ENCODE measurements around the gene DDX25.
"Not testable (repeated sequence)": the region's sequence is repeated elsewhere in the genome, so short reads cannot be mapped to it uniquely, and the experiment has no call there.

The DDX25 gene

DNA sequence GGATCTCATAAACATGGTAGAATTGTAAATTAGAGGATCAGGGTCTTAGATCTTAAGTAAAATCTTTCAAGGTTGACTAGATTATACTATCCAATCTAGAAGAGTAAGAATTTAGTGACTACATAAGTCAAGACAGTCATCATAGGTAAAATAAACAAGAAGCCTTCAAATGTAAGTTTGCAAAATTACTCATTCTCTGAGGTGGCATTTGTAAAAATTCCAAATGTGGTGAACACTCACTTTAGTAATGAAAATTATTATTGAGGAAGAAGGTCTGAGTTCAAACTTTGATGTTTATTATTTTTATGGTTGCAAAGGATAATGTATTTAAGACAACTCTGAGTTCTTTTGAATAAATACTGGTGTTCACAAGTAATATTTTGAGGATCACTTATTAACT is 12.2 kb upstream of the DDX25 start:
- TF ChIP-seq, protein P1, sequence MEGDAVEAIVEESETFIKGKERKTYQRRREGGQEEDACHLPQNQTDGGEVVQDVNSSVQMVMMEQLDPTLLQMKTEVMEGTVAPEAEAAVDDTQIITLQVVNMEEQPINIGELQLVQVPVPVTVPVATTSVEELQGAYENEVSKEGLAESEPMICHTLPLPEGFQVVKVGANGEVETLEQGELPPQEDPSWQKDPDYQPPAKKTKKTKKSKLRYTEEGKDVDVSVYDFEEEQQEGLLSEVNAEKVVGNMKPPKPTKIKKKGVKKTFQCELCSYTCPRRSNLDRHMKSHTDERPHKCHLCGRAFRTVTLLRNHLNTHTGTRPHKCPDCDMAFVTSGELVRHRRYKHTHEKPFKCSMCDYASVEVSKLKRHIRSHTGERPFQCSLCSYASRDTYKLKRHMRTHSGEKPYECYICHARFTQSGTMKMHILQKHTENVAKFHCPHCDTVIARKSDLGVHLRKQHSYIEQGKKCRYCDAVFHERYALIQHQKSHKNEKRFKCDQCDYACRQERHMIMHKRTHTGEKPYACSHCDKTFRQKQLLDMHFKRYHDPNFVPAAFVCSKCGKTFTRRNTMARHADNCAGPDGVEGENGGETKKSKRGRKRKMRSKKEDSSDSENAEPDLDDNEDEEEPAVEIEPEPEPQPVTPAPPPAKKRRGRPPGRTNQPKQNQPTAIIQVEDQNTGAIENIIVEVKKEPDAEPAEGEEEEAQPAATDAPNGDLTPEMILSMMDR (IDR thresholded peaks at IDR 0.05; ENCODE audit: low read depth, low read length), result no peak
- DNase-seq (ENCODE audit: extremely low read depth, low read depth), result no peak

DNA sequence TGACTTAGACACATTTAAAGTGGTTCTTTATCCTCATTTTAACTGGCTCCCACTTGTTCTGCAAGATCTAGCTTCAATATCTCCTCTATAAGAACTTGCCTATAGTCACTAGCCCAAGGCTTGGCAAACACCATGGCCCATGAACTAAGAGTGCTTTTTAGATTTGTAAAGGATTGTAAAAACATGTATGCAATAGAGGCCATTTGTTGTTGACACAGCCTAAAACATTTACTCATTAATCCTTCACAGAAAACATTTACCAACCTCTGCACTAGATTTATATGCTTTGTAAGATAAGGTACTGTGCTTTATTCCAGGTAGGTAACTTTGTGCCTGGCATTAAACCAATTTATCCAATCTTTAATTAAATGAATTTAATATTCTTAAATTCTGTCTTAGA is 11.3 kb upstream of the DDX25 start:
- no peak for DNase-seq (ENCODE audit: extremely low read depth, low read depth)
- TF ChIP-seq, protein P1 (IDR thresholded peaks at IDR 0.05; ENCODE audit: low read depth, low read length), result no peak

DNA sequence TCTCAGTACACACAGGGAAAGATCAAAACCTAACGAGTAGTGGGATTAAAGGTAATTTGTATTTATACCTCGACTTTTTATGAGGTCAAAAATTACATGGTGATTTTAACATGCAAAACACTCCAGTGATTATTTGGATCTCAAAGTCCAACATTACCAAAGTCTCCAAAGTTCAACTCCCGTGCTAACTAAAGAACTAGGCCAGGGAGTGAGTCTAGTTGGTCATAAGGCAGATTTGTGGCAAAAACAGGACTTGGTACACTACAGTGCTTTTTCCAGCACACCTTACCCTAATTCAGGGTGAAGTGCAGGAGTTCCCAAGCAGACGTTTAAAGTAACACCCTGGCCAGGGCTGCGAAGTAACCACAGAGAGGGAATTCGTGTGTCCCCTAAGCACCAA is 2.4 kb upstream of the DDX25 start:
- TF ChIP-seq, protein P1 (IDR thresholded peaks at IDR 0.05; ENCODE audit: low read depth, low read length), result no peak
- DNase-seq (ENCODE audit: extremely low read depth, low read depth), result no peak

DNA sequence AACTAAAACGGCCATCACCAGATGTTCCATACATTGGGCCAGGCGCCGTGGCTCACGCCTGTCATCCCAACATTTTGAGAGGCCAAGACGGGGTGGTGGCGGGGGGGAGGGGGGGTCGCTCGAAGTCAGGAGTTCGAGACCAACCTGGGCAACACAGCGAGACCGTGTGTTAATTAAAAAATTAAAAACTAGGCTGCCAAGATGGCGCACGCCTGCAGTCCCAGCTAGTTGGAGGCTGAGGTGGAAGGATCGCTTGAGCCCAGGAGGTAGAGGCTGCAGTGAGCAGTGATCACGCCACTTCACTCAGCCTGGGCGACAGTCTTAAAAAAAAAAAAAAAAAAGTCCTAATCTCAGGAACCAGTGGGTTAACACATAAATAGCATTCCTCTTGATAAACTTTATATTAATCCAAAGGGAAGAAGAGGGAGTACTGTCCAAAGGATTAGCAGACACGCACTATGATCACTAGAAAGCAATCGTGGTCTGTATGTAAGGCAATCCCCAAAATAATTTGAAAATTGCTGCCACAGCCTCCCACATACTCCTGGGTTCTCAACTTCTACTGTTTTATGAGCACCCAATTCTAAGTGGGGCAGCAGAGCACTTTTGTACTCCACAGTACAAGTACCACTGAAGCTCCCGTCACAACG is 1.9 kb upstream of the DDX25 start:
- DNase-seq (ENCODE audit: extremely low read depth, low read depth), result no peak

DNA sequence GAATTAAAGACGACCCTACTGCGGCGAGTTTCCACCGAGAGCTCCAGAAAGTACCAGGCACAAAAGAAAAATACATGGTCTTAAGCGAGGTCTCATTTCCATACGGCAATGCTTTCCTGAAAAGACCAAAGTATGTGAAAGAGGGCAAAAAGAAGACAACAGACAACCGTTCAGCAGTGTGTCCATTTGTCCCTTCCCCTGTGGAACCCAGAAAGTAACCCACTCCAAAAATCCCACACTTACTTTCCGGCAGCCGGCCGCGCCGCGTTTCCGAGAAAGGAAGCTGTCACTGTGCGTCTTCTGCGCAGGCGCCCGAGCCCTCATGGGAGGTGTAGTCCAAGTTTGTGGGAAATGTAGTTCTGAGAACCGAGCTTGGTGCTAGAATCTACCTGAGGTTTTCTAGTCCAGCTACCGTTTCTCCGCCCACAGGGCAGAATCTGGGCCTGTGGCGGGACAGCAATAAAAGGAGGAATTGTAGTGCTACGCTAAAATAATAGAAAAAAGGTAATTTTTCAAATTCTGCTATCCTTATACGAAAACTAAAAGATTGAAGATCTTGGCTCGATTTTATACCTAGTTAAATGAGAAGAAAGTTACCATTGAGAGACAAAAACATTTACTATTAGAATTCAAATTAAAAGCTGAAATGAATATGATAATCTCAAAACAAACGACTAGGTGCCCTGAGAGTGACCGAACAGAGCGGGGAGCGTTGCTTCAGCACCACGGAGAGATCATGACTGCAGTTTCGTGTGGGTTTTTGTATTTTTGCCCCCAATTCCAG is 1.2 kb upstream of the DDX25 start, which contains the start of gene PUS3:
Gene PUS3, minus strand, starts transcription at position 280 of the 784 bp plus-strand sequence. CDS start 6,922 bp downstream, outside the sequence.
- DNase-seq (ENCODE audit: extremely low read depth, low read depth), result peak; percentile 29

More for the DNA sequence above, 1.9 kb upstream of the DDX25 start:
- TF ChIP-seq, protein P1 (IDR thresholded peaks at IDR 0.05; ENCODE audit: low read depth, low read length), result no peak

DNA sequence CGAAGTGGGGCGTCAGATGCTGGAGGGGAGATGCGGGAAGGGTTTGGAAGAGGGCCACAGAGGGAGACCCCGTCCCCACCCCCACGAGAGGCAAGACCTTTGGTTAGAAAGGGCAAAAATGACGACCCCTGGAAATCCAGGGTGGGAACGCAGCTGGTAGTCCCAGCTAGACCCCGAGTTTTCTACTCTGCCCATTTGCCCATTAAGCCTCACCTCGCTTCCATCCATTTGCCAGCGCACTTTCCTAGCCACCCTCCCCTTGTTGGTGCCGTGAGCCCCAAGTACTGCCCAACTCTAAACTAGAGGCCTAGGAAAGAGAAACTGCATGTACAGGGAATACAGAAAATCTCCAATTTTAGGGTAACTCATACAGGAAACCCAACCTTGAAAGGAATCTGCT is 370 bp downstream of the DDX25 start:
- TF ChIP-seq, protein P1 (IDR thresholded peaks at IDR 0.05; ENCODE audit: low read depth, low read length), result no peak
- no peak for DNase-seq (ENCODE audit: extremely low read depth, low read depth)

More for the DNA sequence above, 1.2 kb upstream of the DDX25 start, which contains the start of gene PUS3:
- TF ChIP-seq, protein P1 (IDR thresholded peaks at IDR 0.05; ENCODE audit: low read depth, low read length), result no peak

DNA sequence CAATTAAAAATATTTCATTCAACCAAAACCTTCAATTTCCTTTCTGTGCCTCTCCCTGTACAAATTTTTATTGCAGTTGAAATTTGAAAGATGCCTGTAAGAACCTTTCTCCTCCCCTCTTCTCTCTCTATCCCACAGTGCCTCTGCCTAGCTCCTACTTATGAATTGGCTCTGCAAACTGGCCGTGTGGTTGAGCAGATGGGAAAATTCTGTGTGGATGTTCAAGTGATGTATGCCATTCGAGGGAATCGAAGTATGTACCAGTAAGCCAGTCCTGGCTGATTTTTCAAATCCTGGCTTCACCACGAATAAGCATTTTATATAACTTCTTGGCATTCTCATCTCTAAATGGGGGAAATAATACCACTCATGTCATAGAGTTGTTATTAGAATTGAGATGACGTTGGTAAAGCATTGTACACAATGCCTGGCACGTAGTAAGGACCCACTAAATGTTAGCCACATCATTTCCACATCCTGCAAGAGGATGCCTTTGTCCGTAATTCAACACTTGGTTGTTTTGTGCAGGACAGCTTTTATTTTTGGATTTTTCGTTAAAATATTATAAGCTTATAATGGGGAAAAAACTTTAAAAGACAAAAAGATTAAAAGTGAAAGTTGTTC is 6.0 kb downstream of the DDX25 start:
- TF ChIP-seq, protein P1 (IDR thresholded peaks at IDR 0.05; ENCODE audit: low read depth, low read length), result no peak
- DNase-seq (ENCODE audit: extremely low read depth, low read depth), result no peak

DNA sequence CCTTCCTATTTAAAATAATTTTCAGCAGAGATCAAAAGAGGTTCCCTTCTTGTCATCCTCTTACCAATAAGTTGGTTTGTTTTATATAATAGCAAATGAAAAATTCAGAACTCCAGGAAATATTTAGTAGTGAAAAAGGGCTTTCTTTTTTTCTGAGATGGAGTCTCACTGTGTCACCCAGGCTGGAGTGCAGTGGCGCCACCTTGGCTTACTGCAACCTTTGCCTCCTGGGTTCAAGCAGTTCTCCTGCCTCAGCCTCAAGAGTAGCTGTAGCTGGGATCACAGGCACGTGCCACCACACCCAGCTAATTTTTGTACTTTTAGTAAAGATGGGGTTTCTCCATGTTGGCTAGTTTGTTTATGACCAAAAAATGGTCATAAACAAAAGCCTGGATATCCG is 10.3 kb downstream of the DDX25 start:
- not testable (repeated sequence) for DNase-seq (ENCODE audit: extremely low read depth, low read depth)

All from AG09319 (cell line).